ENCODE data around the gene SOWAHC. TPM values are rescaled to one million over a fixed set of nuclear protein-coding genes. Genes with fewer than 3 reads are reported as not detected.
A peak's percentile ranks its signal among the peaks of the same experiment; 100 is the strongest.
"Not testable (repeated sequence)": the region's sequence is repeated elsewhere in the genome, so short reads cannot be mapped to it uniquely, and the experiment has no call there.

SOWAHC gene, protein sequence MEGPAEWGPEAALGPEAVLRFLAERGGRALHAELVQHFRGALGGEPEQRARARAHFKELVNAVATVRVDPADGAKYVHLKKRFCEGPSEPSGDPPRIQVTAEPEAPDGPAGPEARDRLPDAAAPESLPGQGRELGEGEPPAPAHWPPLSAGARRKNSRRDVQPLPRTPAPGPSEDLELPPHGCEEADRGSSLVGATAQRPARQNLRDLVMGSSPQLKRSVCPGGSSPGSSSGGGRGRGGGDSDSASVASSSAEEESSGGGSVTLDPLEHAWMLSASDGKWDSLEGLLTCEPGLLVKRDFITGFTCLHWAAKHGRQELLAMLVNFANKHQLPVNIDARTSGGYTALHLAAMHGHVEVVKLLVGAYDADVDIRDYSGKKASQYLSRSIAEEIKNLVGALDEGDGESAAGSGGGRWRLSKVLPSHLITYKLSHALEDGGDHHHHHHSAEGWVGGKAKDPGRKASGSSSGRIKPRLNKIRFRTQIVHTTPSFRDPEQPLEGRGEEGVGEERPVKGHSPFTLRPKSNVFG
- total RNA-seq, result 10.4 and 10.9 TPM in 2 replicates
- long read RNA-seq, full-length matches to known transcripts, result 3 of 3 reads
- long read RNA-seq, partial matches to known transcripts, result 0 of 3 reads
- long read RNA-seq, other reads (novel, unspliced or antisense), result 0 of 3 reads

DNA sequence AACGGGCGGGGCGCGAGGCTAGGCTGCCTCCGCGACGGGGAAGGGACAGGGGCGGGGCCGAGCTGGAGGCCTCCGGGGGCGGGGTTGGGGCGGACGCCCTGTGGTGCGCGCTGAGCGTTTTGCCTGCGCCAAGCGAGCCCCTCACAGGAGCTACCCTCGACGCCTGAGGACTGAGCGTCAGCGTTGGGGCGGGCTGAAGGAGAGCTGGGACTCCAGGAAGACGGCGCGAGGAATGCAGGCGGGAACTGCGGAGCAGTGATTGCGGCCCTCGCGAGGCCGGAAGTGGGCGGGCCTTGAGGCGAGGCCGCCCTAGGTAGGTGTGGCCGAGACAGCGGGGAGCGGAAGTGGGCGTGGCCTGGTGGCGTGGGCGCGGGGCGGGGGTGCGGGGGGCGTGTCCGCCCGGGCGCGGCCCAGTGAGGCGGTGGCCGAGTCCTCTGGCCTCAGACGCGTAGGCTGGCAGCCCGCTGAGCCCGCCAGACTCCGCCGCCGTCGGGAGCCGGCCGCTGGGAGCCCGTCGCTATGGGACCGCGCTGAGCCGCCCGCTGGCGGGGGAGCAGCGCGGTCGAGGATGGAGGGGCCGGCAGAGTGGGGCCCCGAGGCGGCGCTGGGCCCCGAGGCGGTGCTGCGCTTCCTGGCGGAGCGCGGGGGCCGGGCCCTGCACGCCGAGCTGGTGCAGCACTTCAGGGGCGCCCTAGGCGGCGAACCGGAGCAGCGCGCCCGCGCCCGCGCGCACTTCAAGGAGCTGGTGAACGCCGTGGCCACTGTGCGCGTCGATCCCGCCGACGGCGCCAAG, at the start of gene SOWAHC, which contains the start of gene SEPTIN10:
TSS of gene SOWAHC (plus strand) at position 443 of the 793 bp plus-strand sequence. CDS start at position 569, 126 bp downstream.
TSS of gene SEPTIN10 (minus strand) at position 45 of the 793 bp plus-strand sequence. CDS start 139 bp downstream, outside the sequence.
- H3K27me3 Mint-ChIP-seq (ENCODE audit: low read depth), result peaks cover 16% of the 10 kb centered on the region
- peak; percentile 93 for DNase-seq (ENCODE audit: low read depth, low spot score)
- H3K4me1 Mint-ChIP-seq, result peaks cover 61% of the 10 kb centered on the region
- TF ChIP-seq, protein P1, sequence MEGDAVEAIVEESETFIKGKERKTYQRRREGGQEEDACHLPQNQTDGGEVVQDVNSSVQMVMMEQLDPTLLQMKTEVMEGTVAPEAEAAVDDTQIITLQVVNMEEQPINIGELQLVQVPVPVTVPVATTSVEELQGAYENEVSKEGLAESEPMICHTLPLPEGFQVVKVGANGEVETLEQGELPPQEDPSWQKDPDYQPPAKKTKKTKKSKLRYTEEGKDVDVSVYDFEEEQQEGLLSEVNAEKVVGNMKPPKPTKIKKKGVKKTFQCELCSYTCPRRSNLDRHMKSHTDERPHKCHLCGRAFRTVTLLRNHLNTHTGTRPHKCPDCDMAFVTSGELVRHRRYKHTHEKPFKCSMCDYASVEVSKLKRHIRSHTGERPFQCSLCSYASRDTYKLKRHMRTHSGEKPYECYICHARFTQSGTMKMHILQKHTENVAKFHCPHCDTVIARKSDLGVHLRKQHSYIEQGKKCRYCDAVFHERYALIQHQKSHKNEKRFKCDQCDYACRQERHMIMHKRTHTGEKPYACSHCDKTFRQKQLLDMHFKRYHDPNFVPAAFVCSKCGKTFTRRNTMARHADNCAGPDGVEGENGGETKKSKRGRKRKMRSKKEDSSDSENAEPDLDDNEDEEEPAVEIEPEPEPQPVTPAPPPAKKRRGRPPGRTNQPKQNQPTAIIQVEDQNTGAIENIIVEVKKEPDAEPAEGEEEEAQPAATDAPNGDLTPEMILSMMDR (conservative IDR thresholded peaks at IDR 0.05), result no peak
- H3K4me3 Mint-ChIP-seq, result peak within 1 kb of the TSS; percentile 98
- peak within 1 kb of the TSS; percentile 97 for H3K27ac Mint-ChIP-seq (ENCODE audit: unreplicated experiment)
- no peaks in the 10 kb centered on the region for H3K9me3 Mint-ChIP-seq
- H3K36me3 Mint-ChIP-seq (ENCODE audit: low read depth), result peaks cover 2% of the 10 kb centered on the region

DNA sequence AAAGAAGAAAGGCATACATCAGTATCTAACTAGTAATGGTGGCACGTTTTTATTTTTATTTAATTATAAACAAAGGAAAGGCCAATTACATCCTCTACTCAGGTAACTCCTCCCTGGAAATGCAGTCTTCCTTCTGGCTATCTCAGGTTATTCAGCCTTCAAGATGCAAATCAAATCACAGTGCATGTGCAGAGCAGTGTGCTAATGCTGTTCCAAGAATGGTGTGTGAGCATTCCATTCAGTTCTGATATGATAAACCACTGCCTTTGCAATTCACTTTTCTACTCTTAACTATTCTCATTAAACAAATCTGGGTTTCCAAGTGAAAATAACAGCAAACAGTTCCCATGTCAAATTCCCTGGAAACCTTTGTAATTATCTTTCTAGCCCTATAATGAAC, 38.8 kb upstream of the SOWAHC start:
- no peak overlapping the region for H3K4me3 Mint-ChIP-seq
- no peak for DNase-seq (ENCODE audit: low read depth, low spot score)
- H3K27ac Mint-ChIP-seq (ENCODE audit: unreplicated experiment), result no peak overlapping the region
- H3K27me3 Mint-ChIP-seq (ENCODE audit: low read depth), result no peaks in the 10 kb centered on the region
- TF ChIP-seq, protein P1 (conservative IDR thresholded peaks at IDR 0.05), result no peak
- no peaks in the 10 kb centered on the region for H3K9me3 Mint-ChIP-seq
- no peaks in the 10 kb centered on the region for H3K4me1 Mint-ChIP-seq
- H3K36me3 Mint-ChIP-seq (ENCODE audit: low read depth), result peaks cover 8% of the 10 kb centered on the region

DNA sequence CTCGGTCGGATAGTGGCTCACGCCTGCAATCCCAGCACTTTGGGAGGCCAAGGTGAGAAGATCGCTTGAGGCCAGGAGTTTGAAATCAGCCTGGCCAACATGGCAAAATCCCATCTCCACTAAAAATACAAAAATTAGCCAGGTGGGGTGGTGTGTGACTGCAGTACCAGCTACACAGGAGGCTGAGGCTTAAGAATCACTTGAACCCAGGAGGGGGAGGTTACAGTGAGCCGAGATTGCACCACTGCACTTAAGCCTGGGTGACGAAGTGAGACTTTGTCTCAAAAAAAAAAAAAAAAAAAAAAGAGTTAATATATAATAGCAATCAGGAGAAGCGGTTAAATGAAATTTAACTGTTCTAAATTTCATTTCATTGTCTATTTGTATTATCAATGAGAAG, 36.5 kb upstream of the SOWAHC start:
- Mint-ChIP-seq H3K4me1 (peaks cover 12% of the 10 kb centered on the region), H3K36me3 (ENCODE audit: low read depth) (peaks cover 11% of the 10 kb centered on the region)
- not testable (repeated sequence) for H3K9me3 Mint-ChIP-seq; H3K27ac Mint-ChIP-seq (ENCODE audit: unreplicated experiment); H3K4me3 Mint-ChIP-seq; H3K27me3 Mint-ChIP-seq (ENCODE audit: low read depth); DNase-seq (ENCODE audit: low read depth, low spot score)

DNA sequence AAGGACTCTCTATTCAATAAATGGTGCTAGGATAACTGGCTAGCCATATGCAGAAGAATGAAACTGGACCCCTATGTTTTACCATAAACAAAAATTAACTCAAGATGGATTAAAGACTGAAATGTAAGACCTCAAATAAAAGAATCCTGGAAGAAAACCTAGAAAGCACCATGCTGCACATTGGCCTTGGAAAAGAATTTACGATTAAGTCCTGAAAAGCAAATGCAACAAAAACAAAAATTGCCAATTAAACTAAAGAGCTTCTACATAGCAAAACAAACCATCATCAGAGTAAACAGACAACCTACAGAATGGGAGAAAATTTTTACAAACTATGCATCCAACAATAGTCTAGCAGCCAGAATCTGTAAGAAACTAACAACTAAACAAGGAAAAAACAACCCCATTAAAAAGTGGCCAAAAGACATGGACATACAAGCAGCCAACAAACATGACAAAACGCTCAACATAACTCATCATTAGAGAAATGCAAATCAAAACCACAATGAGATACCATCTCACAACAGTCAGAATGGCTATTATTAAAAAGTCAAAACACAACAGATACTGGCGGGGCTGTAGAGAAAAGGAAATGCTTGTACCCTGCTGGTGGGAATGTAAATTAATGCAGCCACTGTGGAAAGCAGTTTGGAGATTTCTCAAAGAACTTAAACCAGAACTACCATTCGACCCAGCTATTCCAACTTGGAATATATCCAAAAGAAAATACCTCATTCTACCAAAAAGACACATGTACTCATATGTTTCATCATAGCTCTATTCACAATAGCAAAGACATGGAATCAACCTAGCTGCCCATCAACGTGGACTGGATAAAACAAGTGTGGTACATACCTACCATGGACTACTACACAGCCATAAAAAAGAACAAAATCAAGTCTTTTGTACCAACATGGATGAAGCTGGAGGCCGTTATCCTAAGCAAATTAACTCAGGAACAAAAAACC, 31.0 kb upstream of the SOWAHC start:
- Mint-ChIP-seq H3K9me3 (no peaks in the 10 kb centered on the region), H3K36me3 (ENCODE audit: low read depth) (peaks cover 24% of the 10 kb centered on the region), H3K4me1 (peaks cover 16% of the 10 kb centered on the region), H3K4me3 (no peak overlapping the region), H3K27me3 (ENCODE audit: low read depth) (no peaks in the 10 kb centered on the region), H3K27ac (ENCODE audit: unreplicated experiment) (no peak overlapping the region)
- TF ChIP-seq, protein P1 (conservative IDR thresholded peaks at IDR 0.05), result peak; percentile 42
- DNase-seq (ENCODE audit: low read depth, low spot score), result no peak

DNA sequence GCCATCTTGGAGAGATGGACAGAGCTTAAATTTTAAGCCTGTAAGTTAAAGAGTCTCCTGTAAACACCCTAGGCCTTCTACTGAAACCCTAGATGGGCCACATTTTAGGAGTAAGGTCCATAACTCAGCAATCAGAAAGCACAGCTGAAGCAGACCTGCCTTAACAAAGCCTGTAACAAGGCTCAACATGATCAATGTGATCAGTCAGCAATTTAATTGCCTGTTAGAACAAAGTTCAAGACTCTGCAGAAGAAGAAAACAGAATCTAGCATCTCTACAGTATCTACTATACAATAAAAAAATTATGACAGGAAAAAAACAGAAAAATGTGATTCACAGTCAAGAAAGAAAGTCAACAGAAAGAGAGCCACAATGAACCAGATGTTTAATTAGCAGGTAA, 27.5 kb upstream of the SOWAHC start:
- Mint-ChIP-seq H3K27ac (ENCODE audit: unreplicated experiment) (no peak overlapping the region), H3K9me3 (no peaks in the 10 kb centered on the region), H3K36me3 (ENCODE audit: low read depth) (peaks cover 24% of the 10 kb centered on the region), H3K27me3 (ENCODE audit: low read depth) (no peaks in the 10 kb centered on the region), H3K4me3 (no peak overlapping the region), H3K4me1 (peaks cover 9% of the 10 kb centered on the region)
- TF ChIP-seq, protein P1 (conservative IDR thresholded peaks at IDR 0.05), result no peak
- DNase-seq (ENCODE audit: low read depth, low spot score), result no peak
